PC-9 (cell line): ENCODE data around the gene RASSF10.

ENCODE experiments used
- CTCF ChIP-seq: fragments of 200-600 bp; sonication (generic); conservative IDR thresholded peaks from 2 replicates; pipeline ENCODE4 v1.6.1; 2017; ENCODE audit warnings: mixed run types, antibody characterized with exemption, mild to moderate bottlenecking, moderate library complexity
- EZH2 ChIP-seq: fragments of 200-600 bp; sonication (generic); IDR thresholded peaks from 2 replicates; pipeline ENCODE4 v1.8.0; 2017; ENCODE audit warnings: antibody characterized with exemption, low read depth

- no peak for TF ChIP-seq CTCF
- TF ChIP-seq EZH2: no peak
These were observed 10.2 kb downstream of the RASSF10 start for GRCh38 chr11:13019313-13019712.
